Cardiac fibroblast (primary cell): ENCODE results near the gene TTC28.

Experiments used
- DNase-seq, 2 donors: peaks; one replicate each; pipeline versions ENCODE4 v3.0.0 to v3.0.0-alpha.2; 2010; ENCODE audit warnings: low read depth in 2 of 2
- H3K4me3 ChIP-seq, 2 donors: replicated peaks in 1 of 2; 1 replicate in 1 of 2; 2 replicates in 1 of 2; pipeline ENCODE4 v1.5.1; 2011; ENCODE audit warnings: low read depth in 2 of 2, low read length in 2 of 2, mild to moderate bottlenecking in 2 of 2, moderate library complexity in 1 of 2
- TF ChIP-seq, protein P1 (sequence below): IDR thresholded peaks from one replicate; pipeline ENCODE4 v1.5.1; 2011; ENCODE audit warnings: low read depth, mild to moderate bottlenecking, low read length, inconsistent platforms

TTC28 gene

DNA sequence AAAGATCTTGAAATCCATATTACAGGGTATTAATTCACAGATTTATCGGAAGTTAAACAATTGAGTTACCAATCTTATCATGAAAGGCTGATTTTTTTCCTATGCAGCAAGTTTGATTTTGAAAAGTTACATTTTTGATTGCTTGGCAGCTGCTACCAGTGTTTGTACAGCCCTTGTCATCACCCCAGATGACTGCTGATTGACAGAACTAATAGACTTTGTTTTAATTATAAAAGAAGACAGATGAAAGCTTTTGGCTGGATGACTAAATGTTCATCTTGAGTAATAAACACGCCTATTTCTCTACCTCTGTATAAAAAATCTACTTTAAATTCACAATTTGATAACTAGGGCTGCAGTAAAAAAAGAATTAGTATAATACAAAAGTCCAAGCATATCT, 259.7 kb downstream of the TTC28 start:
- no peak overlapping the region for H3K4me3 ChIP-seq
- TF ChIP-seq, protein P1, sequence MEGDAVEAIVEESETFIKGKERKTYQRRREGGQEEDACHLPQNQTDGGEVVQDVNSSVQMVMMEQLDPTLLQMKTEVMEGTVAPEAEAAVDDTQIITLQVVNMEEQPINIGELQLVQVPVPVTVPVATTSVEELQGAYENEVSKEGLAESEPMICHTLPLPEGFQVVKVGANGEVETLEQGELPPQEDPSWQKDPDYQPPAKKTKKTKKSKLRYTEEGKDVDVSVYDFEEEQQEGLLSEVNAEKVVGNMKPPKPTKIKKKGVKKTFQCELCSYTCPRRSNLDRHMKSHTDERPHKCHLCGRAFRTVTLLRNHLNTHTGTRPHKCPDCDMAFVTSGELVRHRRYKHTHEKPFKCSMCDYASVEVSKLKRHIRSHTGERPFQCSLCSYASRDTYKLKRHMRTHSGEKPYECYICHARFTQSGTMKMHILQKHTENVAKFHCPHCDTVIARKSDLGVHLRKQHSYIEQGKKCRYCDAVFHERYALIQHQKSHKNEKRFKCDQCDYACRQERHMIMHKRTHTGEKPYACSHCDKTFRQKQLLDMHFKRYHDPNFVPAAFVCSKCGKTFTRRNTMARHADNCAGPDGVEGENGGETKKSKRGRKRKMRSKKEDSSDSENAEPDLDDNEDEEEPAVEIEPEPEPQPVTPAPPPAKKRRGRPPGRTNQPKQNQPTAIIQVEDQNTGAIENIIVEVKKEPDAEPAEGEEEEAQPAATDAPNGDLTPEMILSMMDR: no peak
- DNase-seq: no peak

DNA sequence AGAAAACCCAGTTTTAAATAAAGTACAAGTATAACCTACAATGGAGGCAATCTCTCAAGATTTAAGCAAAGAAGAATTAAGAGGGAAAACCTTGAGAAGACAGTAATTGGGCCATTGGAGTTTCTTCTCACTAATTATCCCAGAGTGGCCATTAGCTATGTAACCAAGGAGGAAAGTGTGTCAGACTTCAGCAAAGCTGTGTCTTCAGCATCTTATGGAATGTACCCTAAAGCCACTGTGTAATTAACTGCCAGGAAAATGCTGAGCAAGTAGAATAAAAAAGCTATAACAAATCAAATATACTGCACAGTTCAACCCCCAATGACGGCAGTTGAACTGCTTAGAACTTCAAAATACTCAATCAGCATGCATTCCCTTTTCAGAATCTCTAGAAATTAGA, 261.6 kb downstream of the TTC28 start:
- DNase-seq: no peak
- TF ChIP-seq, protein P1: no peak
- no peak overlapping the region for H3K4me3 ChIP-seq

DNA sequence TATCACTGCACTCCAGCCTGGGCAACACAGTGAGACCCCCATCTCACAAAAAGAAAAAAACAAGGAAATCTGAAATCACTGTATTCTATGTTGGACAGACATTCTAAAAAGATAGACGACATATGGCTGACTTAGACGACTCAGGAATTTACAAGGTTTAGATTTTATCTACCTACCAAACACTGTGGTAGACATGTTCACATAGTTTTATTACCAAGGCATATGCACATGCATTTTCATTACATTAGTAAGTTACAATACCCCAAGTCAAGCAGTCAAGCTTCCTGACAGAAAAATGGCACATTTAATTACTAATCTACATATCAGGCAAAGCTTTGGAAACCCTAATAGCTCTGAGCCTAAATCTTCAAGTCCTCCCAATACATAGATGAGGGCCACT, 262.2 kb downstream of the TTC28 start:
- DNase-seq: no peak
- H3K4me3 ChIP-seq: no peak overlapping the region
- TF ChIP-seq, protein P1: no peak

DNA sequence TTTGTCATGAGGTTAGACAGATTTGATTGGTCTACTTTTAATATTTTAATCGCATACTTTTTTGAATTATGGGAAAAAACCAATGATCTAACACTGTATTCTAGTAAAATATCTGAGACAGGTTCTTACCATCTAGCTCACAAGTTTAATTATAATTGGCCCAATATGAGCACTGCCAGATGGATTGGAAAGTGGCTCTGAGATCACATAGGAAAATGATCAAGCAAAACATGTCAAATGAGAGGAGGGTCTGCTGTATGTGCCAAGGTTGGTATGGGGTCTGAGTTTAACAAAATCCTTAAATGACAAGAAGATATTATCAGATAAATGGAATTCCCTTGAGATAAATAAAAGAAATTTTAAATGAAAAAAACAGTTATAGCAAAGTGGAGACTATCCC, 264.7 kb downstream of the TTC28 start:
- TF ChIP-seq, protein P1: no peak
- DNase-seq: no peak
- H3K4me3 ChIP-seq: no peak overlapping the region

DNA sequence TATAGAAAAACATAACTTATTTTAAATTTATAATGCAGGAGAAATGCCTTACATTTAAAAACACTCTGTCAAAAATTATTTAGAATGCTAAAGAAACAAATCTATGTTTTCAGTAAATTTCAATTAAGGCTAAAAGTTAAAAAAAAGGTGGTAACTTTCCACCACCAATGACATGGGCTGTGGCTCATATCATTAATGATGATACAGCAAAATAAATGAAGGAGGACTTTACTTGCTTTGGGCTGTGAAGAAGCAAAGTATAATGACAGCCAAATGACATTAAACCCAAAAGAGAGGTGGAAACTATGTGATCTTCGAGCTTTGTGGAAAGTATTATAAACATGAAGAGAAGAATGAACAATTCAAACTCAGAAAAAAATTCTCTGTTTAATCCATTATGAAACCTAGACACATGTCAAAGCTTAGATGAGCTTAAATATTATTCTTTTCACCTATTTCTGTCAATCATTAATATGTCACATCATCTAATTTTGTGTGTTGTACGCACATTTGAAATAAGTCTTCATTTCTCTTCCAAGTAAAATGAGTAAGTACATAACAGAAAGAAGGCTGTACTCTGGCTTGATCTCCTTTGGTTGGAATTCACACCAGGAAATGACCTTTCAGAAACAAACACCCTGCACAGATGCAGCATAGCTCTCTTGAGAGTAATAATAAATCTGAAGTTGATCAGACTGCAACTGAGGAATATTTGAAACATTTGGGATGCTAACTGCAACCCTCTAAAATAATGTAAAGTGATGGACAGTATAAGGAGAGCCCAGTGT, 265.8 kb downstream of the TTC28 start:
- H3K4me3 ChIP-seq: no peak overlapping the region
- DNase-seq: peak in 1 of 2 donors; percentile 53
- TF ChIP-seq, protein P1: no peak

DNA sequence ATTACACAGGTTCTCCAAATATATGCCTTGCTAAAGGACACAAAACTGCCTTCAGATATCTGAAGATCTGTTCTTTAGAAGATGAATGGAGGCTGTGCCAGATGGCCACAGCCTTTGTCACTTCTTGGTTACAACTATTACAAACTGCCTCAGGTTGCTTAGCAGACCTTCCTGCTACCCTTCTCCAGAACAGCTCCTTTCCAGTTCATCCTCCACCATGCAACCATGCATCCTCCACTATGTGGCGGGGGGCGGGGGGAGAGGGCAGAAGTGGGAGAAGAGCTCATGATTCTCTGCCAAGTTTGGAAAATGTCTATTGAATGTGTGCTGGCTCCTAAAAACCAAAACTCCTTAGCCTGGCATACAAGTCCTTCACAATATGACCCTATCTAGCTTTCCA, 267.5 kb downstream of the TTC28 start:
- TF ChIP-seq, protein P1: no peak
- H3K4me3 ChIP-seq: no peak overlapping the region
- no peak for DNase-seq

DNA sequence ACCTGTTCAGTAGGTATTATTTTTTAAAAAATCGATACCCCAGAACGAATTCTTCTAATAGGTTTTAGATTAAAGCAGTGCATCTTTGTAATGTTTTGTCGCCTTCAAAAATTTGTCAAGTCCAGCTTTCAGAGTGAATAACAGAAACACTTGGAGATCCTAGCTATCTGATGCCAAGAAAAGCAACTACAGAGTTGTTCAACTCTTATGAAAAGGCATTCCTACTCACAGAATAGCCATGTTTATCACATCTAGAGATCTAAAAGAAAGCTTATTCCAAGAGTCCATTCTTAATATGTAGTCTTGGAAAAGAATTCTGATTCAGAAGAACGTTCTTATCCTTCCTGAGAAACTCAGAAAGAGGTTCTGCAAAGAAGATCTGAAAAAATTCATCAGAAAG, 268.5 kb downstream of the TTC28 start:
- no peak overlapping the region for H3K4me3 ChIP-seq
- TF ChIP-seq, protein P1: no peak
- DNase-seq: no peak
